Trophoblast cell (in vitro differentiated cells and primary cell): ENCODE measurements around the gene EMC1.
"Not testable (repeated sequence)": the region's sequence is repeated elsewhere in the genome, so short reads cannot be mapped to it uniquely, and the experiment has no call there.

ENCODE experiments used
- DNase-seq, 2 donors: peaks; one replicate each; pipeline ENCODE4 v3.0.0-alpha.2; 2016
- H2AFZ ChIP-seq: 2 replicates; pipeline ENCODE4 v1.6.1; 2013; ENCODE audit warnings: low read length, moderate library complexity, mild to moderate bottlenecking; ENCODE audit not compliant: insufficient read depth, poor library complexity
- H2AK5ac ChIP-seq: 2 replicates; pipeline ENCODE4 v1.6.1; 2013; ENCODE audit warnings: mild to moderate bottlenecking, low read length
- H2BK120ac ChIP-seq: 2 replicates; pipeline ENCODE4 v1.6.1; 2013; ENCODE audit warnings: low read length, mild to moderate bottlenecking, moderate library complexity; ENCODE audit not compliant: insufficient read depth, poor library complexity
- H2BK12ac ChIP-seq: 2 replicates; pipeline ENCODE4 v1.6.1; 2013; ENCODE audit warnings: mild to moderate bottlenecking, low read length, moderate library complexity
- H2BK5ac ChIP-seq: 2 replicates; pipeline ENCODE4 v1.6.1; 2013; ENCODE audit warnings: low read length, low read depth, moderate library complexity, mild to moderate bottlenecking; ENCODE audit not compliant: poor library complexity
- H3K14ac ChIP-seq: 2 replicates; pipeline ENCODE4 v1.6.1; 2013; ENCODE audit warnings: mild to moderate bottlenecking, low read length
- H3K18ac ChIP-seq: 2 replicates; pipeline ENCODE4 v1.6.1; 2013; ENCODE audit warnings: mild to moderate bottlenecking, low read length
- H3K23ac ChIP-seq: 2 replicates; pipeline ENCODE4 v1.6.1; 2013; ENCODE audit warnings: low read length
- H3K27ac ChIP-seq: 2 replicates; pipeline ENCODE4 v1.5.1; 2013; ENCODE audit warnings: low read depth, mild to moderate bottlenecking, inconsistent platforms, low read length, moderate library complexity
- H3K27me3 ChIP-seq: 2 replicates; pipeline ENCODE4 v1.6.1; 2013; ENCODE audit warnings: inconsistent platforms, mild to moderate bottlenecking, low read length, moderate library complexity; ENCODE audit not compliant: insufficient read depth
- H3K36me3 ChIP-seq, 2 experiments: 1 replicate in 1 of 2; 2 replicates in 1 of 2; pipeline ENCODE4 v1.6.1; 2013; ENCODE audit warnings: low read length in 2 of 2, mild to moderate bottlenecking in 2 of 2, moderate library complexity in 1 of 2; ENCODE audit not compliant: insufficient read depth in 2 of 2, control insufficient read depth in 1 of 2
- H3K4ac ChIP-seq: 2 replicates; pipeline ENCODE4 v1.6.1; 2013; ENCODE audit warnings: low read depth, mild to moderate bottlenecking, low read length, moderate library complexity
- H3K4me1 ChIP-seq, 2 experiments: 1 replicate in 1 of 2; 2 replicates in 1 of 2; pipeline ENCODE4 v1.6.1; 2013; ENCODE audit warnings: low read length in 2 of 2, mild to moderate bottlenecking in 2 of 2, moderate library complexity in 1 of 2; ENCODE audit not compliant: insufficient read depth in 2 of 2, control insufficient read depth in 1 of 2
- H3K4me2 ChIP-seq: 2 replicates; pipeline ENCODE4 v1.6.1; 2013; ENCODE audit warnings: inconsistent platforms, mild to moderate bottlenecking, low read length, moderate library complexity
- H3K4me3 ChIP-seq: 2 replicates; pipeline ENCODE4 v1.5.1; 2013; ENCODE audit warnings: mild to moderate bottlenecking, low read depth, low read length, inconsistent platforms
- H3K79me1 ChIP-seq: one replicate; pipeline ENCODE4 v1.6.1; 2013; ENCODE audit warnings: low read length
- H3K79me2 ChIP-seq: 2 replicates; pipeline ENCODE4 v1.6.1; 2013; ENCODE audit warnings: low read length, mild to moderate bottlenecking; ENCODE audit not compliant: control insufficient read depth, insufficient read depth, poor library complexity
- H3K9ac ChIP-seq: 2 replicates; pipeline ENCODE4 v1.6.1; 2013; ENCODE audit warnings: mild to moderate bottlenecking, low read length
- H3K9me3 ChIP-seq: 2 replicates; pipeline ENCODE4 v1.6.1; 2013; ENCODE audit warnings: low read depth, mild to moderate bottlenecking, control low read depth, inconsistent platforms, low read length; ENCODE audit not compliant: insufficient read depth
- H4K12ac ChIP-seq: 2 replicates; pipeline ENCODE4 v1.6.1; 2013; ENCODE audit warnings: low read depth, mild to moderate bottlenecking, low read length, moderate library complexity
- H4K8ac ChIP-seq: 2 replicates; pipeline ENCODE4 v1.6.1; 2013; ENCODE audit warnings: low read depth, mild to moderate bottlenecking, low read length, moderate library complexity
- H4K91ac ChIP-seq: one replicate; pipeline ENCODE4 v1.6.1; 2013; ENCODE audit warnings: low read depth, mild to moderate bottlenecking, low read length, moderate library complexity
- WGBS: extraction: QIAGEN DNeasy Blood & Tissue Kit; methylation state at CpG from one replicate; pipeline ENCODE4 v1.1.7; 2013; ENCODE audit warnings: missing lambda C conversion rate; ENCODE audit not compliant: insufficient read length, insufficient coverage; ENCODE audit errors: extremely low coverage; 5-methylcytosine and 5-hydroxymethylcytosine counted together

Gene EMC1

GRCh38 chr1:19284881-19285280, 33.6 kb upstream of the EMC1 start:
- no peak overlapping the region for H4K12ac ChIP-seq
- no peak overlapping the region for H3K4ac ChIP-seq
- no peak overlapping the region for H2AFZ ChIP-seq
- H3K27ac ChIP-seq, result no peak overlapping the region
- H2BK5ac ChIP-seq, result no peak overlapping the region
- no peak overlapping the region for H2AK5ac ChIP-seq
- no peak overlapping the region for H4K91ac ChIP-seq
- no peak overlapping the region for H3K4me3 ChIP-seq
- H3K4me2 ChIP-seq, result no peak overlapping the region
- H3K9ac ChIP-seq, result no peak overlapping the region
- no CpG with 5 or more reads among the region's 8 CpGs for WGBS
- H3K18ac ChIP-seq, result no peak overlapping the region
- H3K36me3 ChIP-seq, result peaks cover 0 to 5% of the 10 kb centered on the region in 2 experiments
- H3K9me3 ChIP-seq, result peaks cover 2% of the 10 kb centered on the region
- peak; percentile 66 to 76 for DNase-seq
- H3K79me2 ChIP-seq, result no peaks in the 10 kb centered on the region
- peaks cover 3 to 4% of the 10 kb centered on the region in 2 experiments for H3K4me1 ChIP-seq
- H3K23ac ChIP-seq, result no peak overlapping the region
- H2BK120ac ChIP-seq, result no peak overlapping the region
- no peak overlapping the region for H4K8ac ChIP-seq
- no peaks in the 10 kb centered on the region for H3K79me1 ChIP-seq
- H3K27me3 ChIP-seq, result no peaks in the 10 kb centered on the region
- H2BK12ac ChIP-seq, result no peak overlapping the region
- H3K14ac ChIP-seq, result no peak overlapping the region

DNA sequence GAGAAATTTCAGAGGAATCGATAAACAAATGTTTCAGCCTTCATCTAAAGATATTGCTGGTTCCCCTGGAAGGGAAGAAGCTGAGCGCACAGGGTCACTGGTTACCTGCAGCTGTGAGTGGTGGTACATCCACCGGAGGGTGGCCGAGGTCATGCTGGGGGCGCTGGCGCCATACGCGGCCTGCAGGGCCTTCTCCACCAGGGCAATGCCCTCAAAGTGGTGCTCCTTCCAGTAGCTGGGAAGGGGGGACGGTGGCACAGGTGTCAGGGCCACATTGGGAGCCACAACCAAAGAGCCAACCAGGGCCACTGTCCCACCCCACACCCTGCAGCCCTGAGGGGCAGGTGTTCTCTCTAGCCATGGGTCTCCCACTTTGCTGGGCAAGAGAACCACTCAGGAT, 32.6 kb upstream of the EMC1 start:
- H3K9me3 ChIP-seq, result peaks cover 2% of the 10 kb centered on the region
- H2BK120ac ChIP-seq, result no peak overlapping the region
- no peak overlapping the region for H2BK12ac ChIP-seq
- WGBS, result no CpG with 5 or more reads among the region's 9 CpGs
- H4K12ac ChIP-seq, result no peak overlapping the region
- H3K14ac ChIP-seq, result no peak overlapping the region
- H3K27ac ChIP-seq, result no peak overlapping the region
- H3K4me2 ChIP-seq, result no peak overlapping the region
- no peak for DNase-seq
- H3K79me2 ChIP-seq, result no peaks in the 10 kb centered on the region
- H3K27me3 ChIP-seq, result no peaks in the 10 kb centered on the region
- no peak overlapping the region for H3K18ac ChIP-seq
- no peak overlapping the region for H2AFZ ChIP-seq
- no peak overlapping the region for H3K23ac ChIP-seq
- peaks cover under 1 to 2% of the 10 kb centered on the region in 2 experiments for H3K4me1 ChIP-seq
- H2AK5ac ChIP-seq, result no peak overlapping the region
- H3K79me1 ChIP-seq, result no peaks in the 10 kb centered on the region
- no peak overlapping the region for H3K4ac ChIP-seq
- no peak overlapping the region for H3K4me3 ChIP-seq
- H3K9ac ChIP-seq, result no peak overlapping the region
- no peak overlapping the region for H4K91ac ChIP-seq
- H4K8ac ChIP-seq, result no peak overlapping the region
- H2BK5ac ChIP-seq, result no peak overlapping the region
- H3K36me3 ChIP-seq, result peaks cover 0 to 5% of the 10 kb centered on the region in 2 experiments

DNA sequence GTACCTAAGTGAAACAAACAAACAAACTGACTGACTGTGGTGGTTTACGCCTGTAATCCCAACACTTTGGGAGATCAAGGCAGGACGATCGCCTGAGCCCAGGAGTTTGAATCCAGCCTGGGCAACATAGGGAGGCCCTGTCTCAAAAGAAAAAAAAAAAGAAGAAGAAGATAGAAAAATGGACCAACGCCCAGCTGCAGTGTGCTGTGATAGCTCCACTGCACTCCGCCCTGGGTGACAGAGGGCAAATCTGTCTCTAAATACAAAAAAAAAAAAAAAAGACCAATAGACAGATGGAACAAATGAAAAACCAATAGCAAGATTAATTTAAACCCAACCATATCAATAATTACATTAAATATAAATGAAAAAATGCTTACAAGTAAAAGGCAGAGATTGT, 23.3 kb upstream of the EMC1 start:
- no peaks in the 10 kb centered on the region for H3K9me3 ChIP-seq
- H3K4me3 ChIP-seq, result no peak overlapping the region
- no peak overlapping the region for H3K23ac ChIP-seq
- no peak overlapping the region for H2BK12ac ChIP-seq
- H3K4me1 ChIP-seq, result no peaks in the 10 kb centered on the region
- no peak overlapping the region for H4K8ac ChIP-seq
- H2AK5ac ChIP-seq, result no peak overlapping the region
- no peak overlapping the region for H2BK5ac ChIP-seq
- WGBS, result no CpG with 5 or more reads among the region's 5 CpGs
- no peak overlapping the region for H3K14ac ChIP-seq
- H3K18ac ChIP-seq, result no peak overlapping the region
- no peak overlapping the region for H4K12ac ChIP-seq
- H3K36me3 ChIP-seq, result no peaks in the 10 kb centered on the region
- H2BK120ac ChIP-seq, result no peak overlapping the region
- H3K9ac ChIP-seq, result no peak overlapping the region
- no peak overlapping the region for H2AFZ ChIP-seq
- H3K27me3 ChIP-seq, result no peaks in the 10 kb centered on the region
- H3K79me2 ChIP-seq, result no peaks in the 10 kb centered on the region
- H3K4ac ChIP-seq, result no peak overlapping the region
- H4K91ac ChIP-seq, result no peak overlapping the region
- no peak for DNase-seq
- no peaks in the 10 kb centered on the region for H3K79me1 ChIP-seq
- H3K27ac ChIP-seq, result no peak overlapping the region
- no peak overlapping the region for H3K4me2 ChIP-seq

DNA sequence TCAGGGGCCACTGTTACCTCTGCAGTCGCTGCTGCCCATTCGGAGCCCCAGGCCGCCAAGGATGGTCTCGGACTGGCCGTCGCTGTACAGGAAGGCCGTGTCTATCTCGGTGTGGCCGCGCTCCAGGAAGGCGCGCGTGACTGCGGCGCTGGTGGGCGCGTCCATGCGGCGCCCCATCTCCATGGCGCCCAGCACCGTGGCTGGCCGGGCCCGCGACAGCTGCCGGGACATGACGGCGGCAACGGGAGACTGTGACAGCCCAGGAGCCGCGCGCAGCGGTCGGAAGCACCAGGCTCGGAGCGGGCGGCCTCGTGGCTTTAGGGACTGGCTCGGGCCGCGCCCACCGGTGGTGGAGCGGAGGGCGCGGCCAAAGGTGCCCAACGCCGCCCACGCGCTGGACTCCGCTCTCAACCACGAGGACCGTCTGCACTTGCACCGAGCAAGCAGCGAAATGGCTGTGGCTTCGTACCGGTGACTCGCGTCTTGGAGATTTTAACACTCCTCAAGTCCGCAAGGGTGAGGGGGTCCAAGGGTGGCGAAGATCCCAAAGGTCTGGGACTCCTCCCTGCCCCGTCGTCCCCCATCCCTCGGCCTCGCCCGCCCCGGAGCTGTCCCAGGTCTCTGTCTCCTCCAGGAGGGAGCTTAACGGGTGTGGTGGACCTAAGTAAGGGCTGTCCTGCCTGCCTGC, 22.7 kb upstream of the EMC1 start:
- not testable (repeated sequence) for H2AK5ac ChIP-seq, H3K9ac ChIP-seq, H3K79me2 ChIP-seq, H3K4me3 ChIP-seq, H3K36me3 ChIP-seq, H3K27ac ChIP-seq, H2BK120ac ChIP-seq, H2AFZ ChIP-seq, H3K4me2 ChIP-seq, H3K18ac ChIP-seq, H4K8ac ChIP-seq, H4K12ac ChIP-seq, H4K91ac ChIP-seq, H3K4ac ChIP-seq, DNase-seq, H2BK12ac ChIP-seq, H3K14ac ChIP-seq, H3K23ac ChIP-seq, H3K4me1 ChIP-seq, H3K9me3 ChIP-seq, H2BK5ac ChIP-seq, H3K27me3 ChIP-seq, H3K79me1 ChIP-seq
- WGBS, result no CpG with 5 or more reads among the region's 66 CpGs
